HEK293 (cell line): ENCODE data around the gene CELF1.

Source experiments
- CTCF ChIA-PET: fragments of 350-600 bp; formaldehyde crosslinking; extraction: SDS; loops from one replicate; lab custom pipeline; 2021; ENCODE audit warnings: antibody characterized with exemption; lab: Yijun Ruan, JAX
- POLR2A ChIA-PET: fragments of 300-600 bp; formaldehyde crosslinking; extraction: SDS; loops from one replicate; lab custom pipeline; 2020; ENCODE audit warnings: antibody characterized with exemption, inconsistent platforms; lab: Yijun Ruan, JAX
- H3K27ac ChIP-seq: fragments of 200-500 bp; sonication (Bioruptor generic); 2 replicates; pipeline ENCODE4 v1.5.1; 2014; ENCODE audit warnings: low read depth, low read length, control low read depth, inconsistent platforms; ENCODE audit errors: extremely low read depth
- H3K36me3 ChIP-seq, 2 experiments: fragments of 200-500 bp in 1 of 2; sonication (Bioruptor generic) in 1 of 2; 1 replicate in 1 of 2; 2 replicates in 1 of 2; pipeline ENCODE4 v1.5.1; 2014 to 2017; ENCODE audit warnings: inconsistent platforms in 2 of 2, low read length in 2 of 2; ENCODE audit not compliant: control insufficient read depth in 2 of 2, insufficient read depth in 1 of 2
- H3K4me1 ChIP-seq: fragments of 200-500 bp; sonication (Bioruptor generic); 2 replicates; pipeline ENCODE4 v1.5.1; 2014; ENCODE audit warnings: mild to moderate bottlenecking, low read length, inconsistent platforms; ENCODE audit not compliant: control insufficient read depth, insufficient read depth
- H3K4me3 ChIP-seq: 2 replicates; pipeline ENCODE4 v1.5.1; 2011; ENCODE audit warnings: low read depth, mild to moderate bottlenecking, control low read depth, low read length, moderate library complexity
- H3K9me3 ChIP-seq: fragments of 200-500 bp; sonication (Bioruptor generic); 2 replicates; pipeline ENCODE4 v1.5.1; 2014; ENCODE audit warnings: low read depth, low read length, inconsistent platforms; ENCODE audit not compliant: control insufficient read depth, insufficient read depth
- MYNN ChIP-seq: fragments of 450-650 bp; formaldehyde crosslinking; IDR thresholded peaks from 2 replicates; pipeline ENCODE4 v1.5.1; 2016; ENCODE audit warnings: missing biosample characterization, missing genetic modification characterization, borderline replicate concordance
- RBAK ChIP-seq: fragments of 450-650 bp; formaldehyde crosslinking; IDR thresholded peaks from 2 replicates; pipeline ENCODE4 v1.5.1; 2016; ENCODE audit warnings: missing biosample characterization, missing genetic modification characterization
- WT1 ChIP-seq: fragments of 450-650 bp; formaldehyde crosslinking; IDR thresholded peaks from 2 replicates; pipeline ENCODE4 v1.5.1; 2016; ENCODE audit warnings: missing biosample characterization, missing genetic modification characterization
- ZFHX2 ChIP-seq: fragments of 450-650 bp; formaldehyde crosslinking; conservative IDR thresholded peaks from 2 replicates; pipeline ENCODE4 v1.5.1; 2016; ENCODE audit warnings: missing biosample characterization, missing genetic modification characterization
- ZNF221 ChIP-seq: fragments of 450-650 bp; formaldehyde crosslinking; IDR thresholded peaks from 2 replicates; pipeline ENCODE4 v1.5.1; 2017; ENCODE audit warnings: missing biosample characterization, missing genetic modification characterization, borderline replicate concordance
- ZNF23 ChIP-seq: fragments of 450-650 bp; formaldehyde crosslinking; IDR thresholded peaks from 2 replicates; pipeline ENCODE4 v1.5.1; 2016; ENCODE audit warnings: missing biosample characterization, missing genetic modification characterization, borderline replicate concordance
- ZNF292 ChIP-seq: fragments of 450-650 bp; formaldehyde crosslinking; IDR thresholded peaks from 2 replicates; pipeline ENCODE4 v1.5.1; 2016; ENCODE audit warnings: low read depth, missing biosample characterization, missing genetic modification characterization, borderline replicate concordance
- ZNF843 ChIP-seq: fragments of 450-650 bp; formaldehyde crosslinking; IDR thresholded peaks from 2 replicates; pipeline ENCODE4 v1.5.1; 2016; ENCODE audit warnings: missing biosample characterization, missing genetic modification characterization
- TF ChIP-seq, protein P1 (sequence below): fragments of 450-650 bp; formaldehyde crosslinking; IDR thresholded peaks from 2 replicates; pipeline ENCODE4 v1.5.1; 2016; ENCODE audit warnings: missing biosample characterization, missing genetic modification characterization
- TF ChIP-seq, protein P2 (sequence below): fragments of 450-650 bp; formaldehyde crosslinking; IDR thresholded peaks from 2 replicates; pipeline ENCODE4 v1.5.1; 2016; ENCODE audit warnings: missing biosample characterization, missing genetic modification characterization, borderline replicate concordance
- TF ChIP-seq, protein P3 (sequence below): fragments of 450-650 bp; formaldehyde crosslinking; IDR thresholded peaks from 2 replicates; pipeline ENCODE4 v1.5.1; 2016; ENCODE audit warnings: missing biosample characterization, missing genetic modification characterization
- TF ChIP-seq, protein P4 (sequence below): fragments of 450-650 bp; IDR thresholded peaks from 2 replicates; pipeline ENCODE4 v1.5.1; 2018; ENCODE audit warnings: missing biosample characterization, missing genetic modification characterization
- TF ChIP-seq, protein P5 (sequence below): fragments of 450-650 bp; formaldehyde crosslinking; IDR thresholded peaks from 2 replicates; pipeline ENCODE4 v1.5.1; 2017; ENCODE audit warnings: missing biosample characterization, missing genetic modification characterization
- TF ChIP-seq, protein P6 (sequence below): IDR thresholded peaks from 2 replicates; pipeline ENCODE4 v1.6.1; 2011; ENCODE audit warnings: mild to moderate bottlenecking, low read depth, low read length, borderline replicate concordance

CELF1 gene

DNA sequence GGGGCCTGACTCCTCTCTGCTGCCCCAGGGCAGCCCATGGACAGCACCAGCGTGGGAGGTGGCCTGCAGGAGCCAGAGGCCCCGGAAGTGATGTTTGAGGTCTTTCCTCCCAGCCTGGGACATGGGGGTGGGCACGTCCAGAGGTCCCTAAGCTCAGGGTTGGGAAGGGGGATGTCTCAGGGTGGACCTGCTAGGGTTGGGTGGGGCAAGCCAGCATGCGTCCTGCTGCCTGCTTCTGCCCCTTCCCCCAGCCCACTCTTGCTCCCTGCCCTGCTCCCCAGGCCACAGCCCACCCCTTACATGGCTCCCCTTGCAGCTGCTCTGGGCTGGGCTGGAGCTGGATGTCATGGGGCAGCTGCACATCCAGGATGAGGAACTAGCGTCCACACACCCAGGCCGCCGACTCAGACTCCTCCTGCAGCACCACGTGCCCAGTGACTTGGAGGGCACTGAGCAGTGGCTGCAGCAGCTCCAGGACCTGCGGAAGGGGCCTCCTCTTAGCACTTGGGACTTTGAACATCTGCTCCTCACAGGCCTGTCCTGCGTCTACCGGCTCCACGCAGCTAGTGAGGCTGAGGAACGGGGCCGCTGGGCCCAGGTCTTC, 34.9 kb upstream of the CELF1 start:
- ChIA-PET CTCF (no interaction called here), POLR2A (no interaction called here)
- Histone ChIP-seq H3K4me1 (no peaks in the 10 kb centered on the region), H3K9me3 (no peaks in the 10 kb centered on the region), H3K27ac (no peak overlapping the region)
- TF ChIP-seq, protein P1, sequence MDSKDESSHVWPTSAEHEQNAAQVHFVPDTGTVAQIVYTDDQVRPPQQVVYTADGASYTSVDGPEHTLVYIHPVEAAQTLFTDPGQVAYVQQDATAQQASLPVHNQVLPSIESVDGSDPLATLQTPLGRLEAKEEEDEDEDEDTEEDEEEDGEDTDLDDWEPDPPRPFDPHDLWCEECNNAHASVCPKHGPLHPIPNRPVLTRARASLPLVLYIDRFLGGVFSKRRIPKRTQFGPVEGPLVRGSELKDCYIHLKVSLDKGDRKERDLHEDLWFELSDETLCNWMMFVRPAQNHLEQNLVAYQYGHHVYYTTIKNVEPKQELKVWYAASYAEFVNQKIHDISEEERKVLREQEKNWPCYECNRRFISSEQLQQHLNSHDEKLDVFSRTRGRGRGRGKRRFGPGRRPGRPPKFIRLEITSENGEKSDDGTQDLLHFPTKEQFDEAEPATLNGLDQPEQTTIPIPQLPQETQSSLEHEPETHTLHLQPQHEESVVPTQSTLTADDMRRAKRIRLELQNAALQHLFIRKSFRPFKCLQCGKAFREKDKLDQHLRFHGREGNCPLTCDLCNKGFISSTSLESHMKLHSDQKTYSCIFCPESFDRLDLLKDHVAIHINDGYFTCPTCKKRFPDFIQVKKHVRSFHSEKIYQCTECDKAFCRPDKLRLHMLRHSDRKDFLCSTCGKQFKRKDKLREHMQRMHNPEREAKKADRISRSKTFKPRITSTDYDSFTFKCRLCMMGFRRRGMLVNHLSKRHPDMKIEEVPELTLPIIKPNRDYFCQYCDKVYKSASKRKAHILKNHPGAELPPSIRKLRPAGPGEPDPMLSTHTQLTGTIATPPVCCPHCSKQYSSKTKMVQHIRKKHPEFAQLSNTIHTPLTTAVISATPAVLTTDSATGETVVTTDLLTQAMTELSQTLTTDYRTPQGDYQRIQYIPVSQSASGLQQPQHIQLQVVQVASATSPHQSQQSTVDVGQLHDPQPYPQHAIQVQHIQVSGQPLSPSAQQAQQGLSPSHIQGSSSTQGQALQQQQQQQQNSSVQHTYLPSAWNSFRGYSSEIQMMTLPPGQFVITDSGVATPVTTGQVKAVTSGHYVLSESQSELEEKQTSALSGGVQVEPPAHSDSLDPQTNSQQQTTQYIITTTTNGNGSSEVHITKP (tag by site-specific recombination), result peak; percentile 78
- TF ChIP-seq, protein P2, sequence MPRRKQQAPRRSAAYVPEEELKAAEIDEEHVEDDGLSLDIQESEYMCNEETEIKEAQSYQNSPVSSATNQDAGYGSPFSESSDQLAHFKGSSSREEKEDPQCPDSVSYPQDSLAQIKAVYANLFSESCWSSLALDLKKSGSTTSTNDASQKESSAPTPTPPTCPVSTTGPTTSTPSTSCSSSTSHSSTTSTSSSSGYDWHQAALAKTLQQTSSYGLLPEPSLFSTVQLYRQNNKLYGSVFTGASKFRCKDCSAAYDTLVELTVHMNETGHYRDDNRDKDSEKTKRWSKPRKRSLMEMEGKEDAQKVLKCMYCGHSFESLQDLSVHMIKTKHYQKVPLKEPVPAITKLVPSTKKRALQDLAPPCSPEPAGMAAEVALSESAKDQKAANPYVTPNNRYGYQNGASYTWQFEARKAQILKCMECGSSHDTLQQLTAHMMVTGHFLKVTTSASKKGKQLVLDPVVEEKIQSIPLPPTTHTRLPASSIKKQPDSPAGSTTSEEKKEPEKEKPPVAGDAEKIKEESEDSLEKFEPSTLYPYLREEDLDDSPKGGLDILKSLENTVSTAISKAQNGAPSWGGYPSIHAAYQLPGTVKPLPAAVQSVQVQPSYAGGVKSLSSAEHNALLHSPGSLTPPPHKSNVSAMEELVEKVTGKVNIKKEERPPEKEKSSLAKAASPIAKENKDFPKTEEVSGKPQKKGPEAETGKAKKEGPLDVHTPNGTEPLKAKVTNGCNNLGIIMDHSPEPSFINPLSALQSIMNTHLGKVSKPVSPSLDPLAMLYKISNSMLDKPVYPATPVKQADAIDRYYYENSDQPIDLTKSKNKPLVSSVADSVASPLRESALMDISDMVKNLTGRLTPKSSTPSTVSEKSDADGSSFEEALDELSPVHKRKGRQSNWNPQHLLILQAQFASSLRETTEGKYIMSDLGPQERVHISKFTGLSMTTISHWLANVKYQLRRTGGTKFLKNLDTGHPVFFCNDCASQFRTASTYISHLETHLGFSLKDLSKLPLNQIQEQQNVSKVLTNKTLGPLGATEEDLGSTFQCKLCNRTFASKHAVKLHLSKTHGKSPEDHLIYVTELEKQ, result no peak
- TF ChIP-seq, all 188 proteins: peak for 1
- Histone ChIP-seq H3K36me3 (peaks cover 10 to 26% of the 10 kb centered on the region in 2 experiments; a peak in 2 of 3 replicates), H3K4me3 (no peak overlapping the region)

DNA sequence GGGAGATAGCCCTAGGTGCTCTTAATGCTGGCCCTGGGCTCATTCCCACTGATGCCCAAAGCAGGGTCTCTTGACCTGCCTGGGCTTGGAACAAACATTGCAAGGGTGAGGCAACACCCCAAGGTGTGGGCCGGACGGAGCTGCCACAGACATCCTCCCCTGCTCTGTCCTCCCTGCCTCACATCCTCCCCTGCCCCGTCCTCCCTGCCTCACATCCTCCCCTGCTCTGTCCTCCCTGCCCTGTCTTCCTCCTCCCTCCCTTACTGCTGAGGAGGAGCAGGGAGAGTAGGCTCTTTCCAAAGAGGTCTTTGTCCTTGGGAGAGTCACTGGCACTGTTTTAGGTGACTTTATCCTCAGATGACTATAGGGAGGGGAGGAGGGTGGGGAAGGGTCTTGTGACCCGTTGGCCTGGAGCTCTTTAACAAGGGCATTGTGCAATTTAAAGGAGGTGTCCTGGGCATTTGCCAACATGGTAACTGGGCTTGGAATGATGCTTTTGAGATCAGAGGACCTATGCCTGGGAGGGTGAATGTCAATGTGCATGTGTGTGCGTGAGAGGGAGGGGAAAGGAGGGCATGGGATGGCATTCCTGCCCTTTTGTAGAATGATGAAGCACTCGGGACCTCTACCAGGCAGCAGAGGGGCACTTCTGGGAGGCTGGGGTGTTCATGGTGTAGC, 34.2 kb upstream of the CELF1 start:
- Histone ChIP-seq H3K9me3 (no peaks in the 10 kb centered on the region), H3K36me3 (peaks cover 13 to 32% of the 10 kb centered on the region in 2 experiments; a peak in 2 of 3 replicates), H3K4me3 (no peak overlapping the region), H3K4me1 (no peaks in the 10 kb centered on the region), H3K27ac (no peak overlapping the region)
- CTCF ChIA-PET, result no interaction called here
- POLR2A ChIA-PET, result no interaction called here
- TF ChIP-seq, protein P3, sequence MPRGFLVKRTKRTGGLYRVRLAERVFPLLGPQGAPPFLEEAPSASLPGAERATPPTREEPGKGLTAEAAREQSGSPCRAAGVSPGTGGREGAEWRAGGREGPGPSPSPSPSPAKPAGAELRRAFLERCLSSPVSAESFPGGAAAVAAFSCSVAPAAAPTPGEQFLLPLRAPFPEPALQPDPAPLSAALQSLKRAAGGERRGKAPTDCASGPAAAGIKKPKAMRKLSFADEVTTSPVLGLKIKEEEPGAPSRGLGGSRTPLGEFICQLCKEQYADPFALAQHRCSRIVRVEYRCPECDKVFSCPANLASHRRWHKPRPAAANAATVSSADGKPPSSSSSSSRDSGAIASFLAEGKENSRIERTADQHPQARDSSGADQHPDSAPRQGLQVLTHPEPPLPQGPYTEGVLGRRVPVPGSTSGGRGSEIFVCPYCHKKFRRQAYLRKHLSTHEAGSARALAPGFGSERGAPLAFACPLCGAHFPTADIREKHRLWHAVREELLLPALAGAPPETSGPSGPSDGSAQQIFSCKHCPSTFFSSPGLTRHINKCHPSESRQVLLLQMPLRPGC (tag by site-specific recombination), result no peak
- TF ChIP-seq MYNN (tag by site-specific recombination) (no peak), ZNF221 (no peak), ZNF843 (tag by site-specific recombination) (no peak), WT1 (tag by site-specific recombination) (peak; percentile 84), ZNF292 (tag by site-specific recombination) (no peak), RBAK (tag by site-specific recombination) (no peak), ZNF23 (tag by site-specific recombination) (no peak), ZFHX2 (tag by site-specific recombination) (0 out of 2 replicates have a peak, but pooled peaks have one; percentile 26)
- TF ChIP-seq, protein P4, sequence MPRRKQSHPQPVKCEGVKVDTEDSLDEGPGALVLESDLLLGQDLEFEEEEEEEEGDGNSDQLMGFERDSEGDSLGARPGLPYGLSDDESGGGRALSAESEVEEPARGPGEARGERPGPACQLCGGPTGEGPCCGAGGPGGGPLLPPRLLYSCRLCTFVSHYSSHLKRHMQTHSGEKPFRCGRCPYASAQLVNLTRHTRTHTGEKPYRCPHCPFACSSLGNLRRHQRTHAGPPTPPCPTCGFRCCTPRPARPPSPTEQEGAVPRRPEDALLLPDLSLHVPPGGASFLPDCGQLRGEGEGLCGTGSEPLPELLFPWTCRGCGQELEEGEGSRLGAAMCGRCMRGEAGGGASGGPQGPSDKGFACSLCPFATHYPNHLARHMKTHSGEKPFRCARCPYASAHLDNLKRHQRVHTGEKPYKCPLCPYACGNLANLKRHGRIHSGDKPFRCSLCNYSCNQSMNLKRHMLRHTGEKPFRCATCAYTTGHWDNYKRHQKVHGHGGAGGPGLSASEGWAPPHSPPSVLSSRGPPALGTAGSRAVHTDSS (tag by site-specific recombination), result no peak
- TF ChIP-seq, protein P5, sequence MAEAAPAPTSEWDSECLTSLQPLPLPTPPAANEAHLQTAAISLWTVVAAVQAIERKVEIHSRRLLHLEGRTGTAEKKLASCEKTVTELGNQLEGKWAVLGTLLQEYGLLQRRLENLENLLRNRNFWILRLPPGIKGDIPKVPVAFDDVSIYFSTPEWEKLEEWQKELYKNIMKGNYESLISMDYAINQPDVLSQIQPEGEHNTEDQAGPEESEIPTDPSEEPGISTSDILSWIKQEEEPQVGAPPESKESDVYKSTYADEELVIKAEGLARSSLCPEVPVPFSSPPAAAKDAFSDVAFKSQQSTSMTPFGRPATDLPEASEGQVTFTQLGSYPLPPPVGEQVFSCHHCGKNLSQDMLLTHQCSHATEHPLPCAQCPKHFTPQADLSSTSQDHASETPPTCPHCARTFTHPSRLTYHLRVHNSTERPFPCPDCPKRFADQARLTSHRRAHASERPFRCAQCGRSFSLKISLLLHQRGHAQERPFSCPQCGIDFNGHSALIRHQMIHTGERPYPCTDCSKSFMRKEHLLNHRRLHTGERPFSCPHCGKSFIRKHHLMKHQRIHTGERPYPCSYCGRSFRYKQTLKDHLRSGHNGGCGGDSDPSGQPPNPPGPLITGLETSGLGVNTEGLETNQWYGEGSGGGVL, result 0 out of 2 replicates have a peak, but pooled peaks have one; percentile 19
- TF ChIP-seq, protein P6, sequence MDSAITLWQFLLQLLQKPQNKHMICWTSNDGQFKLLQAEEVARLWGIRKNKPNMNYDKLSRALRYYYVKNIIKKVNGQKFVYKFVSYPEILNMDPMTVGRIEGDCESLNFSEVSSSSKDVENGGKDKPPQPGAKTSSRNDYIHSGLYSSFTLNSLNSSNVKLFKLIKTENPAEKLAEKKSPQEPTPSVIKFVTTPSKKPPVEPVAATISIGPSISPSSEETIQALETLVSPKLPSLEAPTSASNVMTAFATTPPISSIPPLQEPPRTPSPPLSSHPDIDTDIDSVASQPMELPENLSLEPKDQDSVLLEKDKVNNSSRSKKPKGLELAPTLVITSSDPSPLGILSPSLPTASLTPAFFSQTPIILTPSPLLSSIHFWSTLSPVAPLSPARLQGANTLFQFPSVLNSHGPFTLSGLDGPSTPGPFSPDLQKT, result no peak
